GM23338 (cell line): ENCODE results near the gene NAALADL2. TPM values are rescaled to one million over a fixed set of nuclear protein-coding genes. Genes with fewer than 3 reads are reported as not detected.

Source experiments
- ATAC-seq: fragments of 200-7000 bp; cut with Tn5 transposase; 3 replicates; pipeline ENCODE4 v1.9.1; 2020
- DNase-seq: peaks from one replicate; pipeline ENCODE4 v3.0.0-alpha.2; 2015; ENCODE audit warnings: low spot score
- H2AFZ ChIP-seq: fragments of 200-600 bp; sonication (generic); 2 replicates; pipeline ENCODE4 v1.8.0; 2016; ENCODE audit warnings: antibody characterized with exemption, mild to moderate bottlenecking, moderate library complexity
- H3F3A ChIP-seq: fragments of 200-600 bp; sonication (generic); replicated peaks from 2 replicates; pipeline ENCODE4 v1.8.0; 2017; ENCODE audit warnings: antibody characterized with exemption, mixed run types, low read depth
- H3K27ac ChIP-seq: fragments of 200-600 bp; sonication (generic); 2 replicates; pipeline ENCODE4 v1.6.1; 2016; ENCODE audit warnings: low read depth
- H3K27me3 ChIP-seq: fragments of 200-600 bp; sonication (generic); 2 replicates; pipeline ENCODE4 v1.8.0; 2016; ENCODE audit warnings: mild to moderate bottlenecking, mixed run types, moderate library complexity; ENCODE audit not compliant: insufficient read depth
- H3K36me3 ChIP-seq: fragments of 200-600 bp; sonication (generic); 2 replicates; pipeline ENCODE4 v1.8.0; 2016; ENCODE audit warnings: mild to moderate bottlenecking; ENCODE audit not compliant: insufficient read depth
- H3K4me1 ChIP-seq: fragments of 200-600 bp; sonication (generic); 2 replicates; pipeline ENCODE4 v1.8.0; 2016; ENCODE audit warnings: mild to moderate bottlenecking, moderate library complexity; ENCODE audit not compliant: insufficient read depth
- H3K4me2 ChIP-seq: fragments of 200-600 bp; sonication (generic); 2 replicates; pipeline ENCODE4 v1.7.1; 2017; ENCODE audit warnings: mixed run types
- H3K4me3 ChIP-seq: fragments of 200-600 bp; sonication (generic); 2 replicates; pipeline ENCODE4 v1.6.1; 2016; ENCODE audit warnings: mixed run types
- H3K79me2 ChIP-seq: fragments of 200-600 bp; sonication (generic); replicated peaks from 2 replicates; pipeline ENCODE4 v1.8.0; 2017; ENCODE audit warnings: mild to moderate bottlenecking; ENCODE audit not compliant: insufficient read depth
- H3K9me2 ChIP-seq: fragments of 200-600 bp; sonication (generic); 2 replicates; pipeline ENCODE4 v1.8.0; 2017; ENCODE audit not compliant: insufficient read depth
- H4K20me1 ChIP-seq: fragments of 200-600 bp; sonication (generic); replicated peaks from 2 replicates; pipeline ENCODE4 v1.8.0; 2017; ENCODE audit warnings: mild to moderate bottlenecking; ENCODE audit not compliant: insufficient read depth
- H3K27ac Mint-ChIP-seq: 2 replicates; pipeline ENCODE4 v1.8.0; 2020; ENCODE audit warnings: inconsistent platforms, mild to moderate bottlenecking, moderate library complexity, mixed read lengths
- H3K27me3 Mint-ChIP-seq: 3 replicates; pipeline ENCODE4 v1.8.0; 2022; ENCODE audit warnings: low read depth, mild to moderate bottlenecking, moderate library complexity, mixed read lengths, inconsistent platforms; ENCODE audit not compliant: insufficient read depth, poor library complexity
- H3K36me3 Mint-ChIP-seq: 3 replicates; pipeline ENCODE4 v1.8.0; 2021; ENCODE audit warnings: low read depth, mild to moderate bottlenecking, inconsistent platforms, moderate library complexity, mixed read lengths
- H3K4me1 Mint-ChIP-seq: 3 replicates; pipeline ENCODE4 v1.8.0; 2020; ENCODE audit warnings: mild to moderate bottlenecking, inconsistent platforms, mixed read lengths
- H3K4me3 Mint-ChIP-seq: 3 replicates; pipeline ENCODE4 v1.8.0; 2021; ENCODE audit warnings: moderate library complexity, mild to moderate bottlenecking, inconsistent platforms, mixed read lengths
- H3K9me3 Mint-ChIP-seq: 3 replicates; pipeline ENCODE4 v1.8.0; 2020; ENCODE audit warnings: moderate library complexity, mild to moderate bottlenecking, inconsistent platforms, mixed read lengths
- CREB1 ChIP-seq: fragments of 250-450 bp; sonication (Bioruptor Pico); IDR thresholded peaks from 2 replicates; pipeline ENCODE4 v1.5.0; 2020; ENCODE audit warnings: low read depth, mild to moderate bottlenecking, moderate library complexity
- EZH2phosphoT487 ChIP-seq: fragments of 200-600 bp; sonication (generic); IDR thresholded peaks from one replicate; pipeline ENCODE4 v1.8.1; 2018; ENCODE audit warnings: antibody characterized with exemption; ENCODE audit not compliant: unreplicated experiment
- NANOG ChIP-seq: IDR thresholded peaks from 2 replicates; pipeline ENCODE4 v1.6.1; 2016; ENCODE audit warnings: antibody characterized with exemption, borderline replicate concordance
- POLR2AphosphoS5 ChIP-seq: IDR thresholded peaks from 2 replicates; pipeline ENCODE4 v1.6.1; 2016; ENCODE audit warnings: antibody characterized with exemption, low read depth
- STAT1 ChIP-seq: IDR thresholded peaks from one replicate; pipeline ENCODE4 v1.6.1; 2016; ENCODE audit warnings: antibody characterized with exemption; ENCODE audit not compliant: unreplicated experiment
- ZNF114 ChIP-seq: fragments of 250-450 bp; sonication (Bioruptor Pico); IDR thresholded peaks from 2 replicates; pipeline ENCODE4 v1.5.0; 2020; ENCODE audit warnings: mild to moderate bottlenecking, moderate library complexity
- polyA plus RNA-seq: library from polyadenylated mRNA; unstranded; fragments of >200 nt; fragmentation: Nextera tagmentation; extraction: Ambion mirVana; gene quantifications from 2 replicates; pipeline ENCODE4 v1.2.1, GENCODE V29; 2016
- total RNA-seq: library from RNA; depleted of rRNA; stranded (reverse); fragments of >200 nt; shearing (Covaris generic); gene quantifications from 2 replicates; pipeline ENCODE4 v1.2.3, GENCODE V29; 2014
- TF ChIP-seq, protein P1 (sequence below): IDR thresholded peaks from one replicate; pipeline ENCODE4 v1.6.1; 2018; ENCODE audit warnings: antibody characterized with exemption; ENCODE audit not compliant: unreplicated experiment
- TF ChIP-seq, protein P2 (sequence below): IDR thresholded peaks from 2 replicates; pipeline ENCODE4 v1.6.1; 2016; ENCODE audit warnings: antibody characterized with exemption
- TF ChIP-seq, protein P3 (sequence below), 2 experiments: fragments of 200-600 bp in 1 of 2; sonication (generic) in 1 of 2; conservative IDR thresholded peaks; 2 replicates each; pipeline versions ENCODE4 v1.5.1 to v1.6.1; 2016 to 2017; ENCODE audit warnings: antibody characterized with exemption in 2 of 2, low read depth in 2 of 2, mild to moderate bottlenecking in 2 of 2, moderate library complexity in 1 of 2

NAALADL2 gene
- total and polyA plus RNA-seq, 2 experiments from 2014 or later = 1.6 to 2.6 TPM

DNA sequence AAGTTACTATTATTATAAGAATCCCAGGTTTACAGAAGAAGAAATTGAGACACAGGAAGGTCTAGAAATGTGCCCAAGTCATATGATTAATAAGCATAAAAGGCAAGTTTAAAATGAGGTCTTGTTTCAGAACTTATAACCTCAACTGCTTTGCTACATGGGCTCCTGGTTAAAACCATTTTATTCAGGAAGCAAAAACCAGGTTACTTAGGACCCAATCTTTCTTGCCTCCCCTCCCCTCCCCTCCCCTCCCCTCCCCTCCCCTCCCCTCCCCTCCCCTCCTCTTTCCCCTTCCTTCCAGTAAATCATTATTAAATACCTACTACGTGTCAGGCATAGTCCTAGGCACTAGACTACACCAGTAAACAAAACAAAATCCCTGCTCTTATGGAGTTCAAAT is 93.9 kb downstream of the NAALADL2 start:
- no peak overlapping the region for H2AFZ ChIP-seq
- peaks cover 17% of the 10 kb centered on the region for H3K4me1 Mint-ChIP-seq
- H3K27me3 ChIP-seq = no peaks in the 10 kb centered on the region
- no peaks in the 10 kb centered on the region for H3K36me3 Mint-ChIP-seq
- no peaks in the 10 kb centered on the region for H3F3A ChIP-seq
- ATAC-seq = no peak
- H3K79me2 ChIP-seq = no peaks in the 10 kb centered on the region
- no peaks in the 10 kb centered on the region for H4K20me1 ChIP-seq
- H3K36me3 ChIP-seq = no peaks in the 10 kb centered on the region
- H3K27me3 Mint-ChIP-seq = no peaks in the 10 kb centered on the region
- H3K4me2 ChIP-seq = no peak overlapping the region
- peak overlapping the region; percentile 49; the same call in 1 of the 2 replicates for H3K27ac Mint-ChIP-seq
- H3K9me3 Mint-ChIP-seq = no peaks in the 10 kb centered on the region; the same call in 2 of the 3 replicates
- no peak overlapping the region for H3K4me3 ChIP-seq
- peaks cover 12% of the 10 kb centered on the region for H3K4me1 ChIP-seq
- no peaks in the 10 kb centered on the region; the same call in 1 of the 2 replicates for H3K9me2 ChIP-seq
- H3K4me3 Mint-ChIP-seq = no peak overlapping the region
- no peak for DNase-seq
- TF ChIP-seq, protein P1, sequence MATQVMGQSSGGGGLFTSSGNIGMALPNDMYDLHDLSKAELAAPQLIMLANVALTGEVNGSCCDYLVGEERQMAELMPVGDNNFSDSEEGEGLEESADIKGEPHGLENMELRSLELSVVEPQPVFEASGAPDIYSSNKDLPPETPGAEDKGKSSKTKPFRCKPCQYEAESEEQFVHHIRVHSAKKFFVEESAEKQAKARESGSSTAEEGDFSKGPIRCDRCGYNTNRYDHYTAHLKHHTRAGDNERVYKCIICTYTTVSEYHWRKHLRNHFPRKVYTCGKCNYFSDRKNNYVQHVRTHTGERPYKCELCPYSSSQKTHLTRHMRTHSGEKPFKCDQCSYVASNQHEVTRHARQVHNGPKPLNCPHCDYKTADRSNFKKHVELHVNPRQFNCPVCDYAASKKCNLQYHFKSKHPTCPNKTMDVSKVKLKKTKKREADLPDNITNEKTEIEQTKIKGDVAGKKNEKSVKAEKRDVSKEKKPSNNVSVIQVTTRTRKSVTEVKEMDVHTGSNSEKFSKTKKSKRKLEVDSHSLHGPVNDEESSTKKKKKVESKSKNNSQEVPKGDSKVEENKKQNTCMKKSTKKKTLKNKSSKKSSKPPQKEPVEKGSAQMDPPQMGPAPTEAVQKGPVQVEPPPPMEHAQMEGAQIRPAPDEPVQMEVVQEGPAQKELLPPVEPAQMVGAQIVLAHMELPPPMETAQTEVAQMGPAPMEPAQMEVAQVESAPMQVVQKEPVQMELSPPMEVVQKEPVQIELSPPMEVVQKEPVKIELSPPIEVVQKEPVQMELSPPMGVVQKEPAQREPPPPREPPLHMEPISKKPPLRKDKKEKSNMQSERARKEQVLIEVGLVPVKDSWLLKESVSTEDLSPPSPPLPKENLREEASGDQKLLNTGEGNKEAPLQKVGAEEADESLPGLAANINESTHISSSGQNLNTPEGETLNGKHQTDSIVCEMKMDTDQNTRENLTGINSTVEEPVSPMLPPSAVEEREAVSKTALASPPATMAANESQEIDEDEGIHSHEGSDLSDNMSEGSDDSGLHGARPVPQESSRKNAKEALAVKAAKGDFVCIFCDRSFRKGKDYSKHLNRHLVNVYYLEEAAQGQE = no peak
- no peak for TF ChIP-seq EZH2phosphoT487
- TF ChIP-seq STAT1 = no peak
- TF ChIP-seq, protein P2, sequence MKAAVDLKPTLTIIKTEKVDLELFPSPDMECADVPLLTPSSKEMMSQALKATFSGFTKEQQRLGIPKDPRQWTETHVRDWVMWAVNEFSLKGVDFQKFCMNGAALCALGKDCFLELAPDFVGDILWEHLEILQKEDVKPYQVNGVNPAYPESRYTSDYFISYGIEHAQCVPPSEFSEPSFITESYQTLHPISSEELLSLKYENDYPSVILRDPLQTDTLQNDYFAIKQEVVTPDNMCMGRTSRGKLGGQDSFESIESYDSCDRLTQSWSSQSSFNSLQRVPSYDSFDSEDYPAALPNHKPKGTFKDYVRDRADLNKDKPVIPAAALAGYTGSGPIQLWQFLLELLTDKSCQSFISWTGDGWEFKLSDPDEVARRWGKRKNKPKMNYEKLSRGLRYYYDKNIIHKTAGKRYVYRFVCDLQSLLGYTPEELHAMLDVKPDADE = no peak
- H3K27ac ChIP-seq = no peak overlapping the region

DNA sequence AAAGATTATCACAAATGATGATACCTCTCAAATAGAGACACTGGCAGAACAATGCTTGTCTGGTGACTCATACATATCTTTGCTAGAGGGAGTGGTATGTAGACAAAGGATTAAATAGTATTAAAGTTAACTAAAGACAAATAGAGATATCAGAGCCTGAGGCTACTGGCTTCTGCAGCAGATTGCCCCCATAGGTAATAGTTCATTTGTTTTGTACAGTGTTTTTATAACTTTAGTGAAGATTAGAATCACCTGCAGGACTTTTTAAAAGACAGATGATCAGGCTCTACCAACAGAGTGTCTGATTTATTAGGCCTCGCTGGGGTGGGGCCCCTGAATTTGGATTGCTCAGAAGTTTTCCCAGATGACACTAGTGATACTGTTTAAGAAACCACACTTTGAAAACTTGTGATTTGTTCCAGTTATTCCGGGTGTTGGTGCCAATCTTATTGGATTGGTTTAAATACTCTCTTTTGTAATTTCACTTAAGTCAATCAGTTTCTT is 96.4 kb downstream of the NAALADL2 start:
- H3K4me1 Mint-ChIP-seq = peaks cover 17% of the 10 kb centered on the region
- H3K27me3 Mint-ChIP-seq = no peaks in the 10 kb centered on the region
- Histone ChIP-seq H3K9me2 (no peaks in the 10 kb centered on the region), H3K36me3 (no peaks in the 10 kb centered on the region), H3K27ac (no peak overlapping the region), H3K27me3 (no peaks in the 10 kb centered on the region), H4K20me1 (no peaks in the 10 kb centered on the region), H3K4me3 (no peak overlapping the region), H3K4me2 (no peak overlapping the region), H3K4me1 (peaks cover 12% of the 10 kb centered on the region), H2AFZ (no peak overlapping the region), H3F3A (no peaks in the 10 kb centered on the region), H3K79me2 (no peaks in the 10 kb centered on the region)
- H3K9me3 Mint-ChIP-seq = no peaks in the 10 kb centered on the region; the same call in 2 of the 3 replicates
- ATAC-seq (no peak), DNase-seq (no peak)
- peak overlapping the region; percentile 36; the same call in 1 of the 2 replicates for H3K27ac Mint-ChIP-seq
- no peaks in the 10 kb centered on the region for H3K36me3 Mint-ChIP-seq
- no peak overlapping the region for H3K4me3 Mint-ChIP-seq
- TF ChIP-seq, protein P3, sequence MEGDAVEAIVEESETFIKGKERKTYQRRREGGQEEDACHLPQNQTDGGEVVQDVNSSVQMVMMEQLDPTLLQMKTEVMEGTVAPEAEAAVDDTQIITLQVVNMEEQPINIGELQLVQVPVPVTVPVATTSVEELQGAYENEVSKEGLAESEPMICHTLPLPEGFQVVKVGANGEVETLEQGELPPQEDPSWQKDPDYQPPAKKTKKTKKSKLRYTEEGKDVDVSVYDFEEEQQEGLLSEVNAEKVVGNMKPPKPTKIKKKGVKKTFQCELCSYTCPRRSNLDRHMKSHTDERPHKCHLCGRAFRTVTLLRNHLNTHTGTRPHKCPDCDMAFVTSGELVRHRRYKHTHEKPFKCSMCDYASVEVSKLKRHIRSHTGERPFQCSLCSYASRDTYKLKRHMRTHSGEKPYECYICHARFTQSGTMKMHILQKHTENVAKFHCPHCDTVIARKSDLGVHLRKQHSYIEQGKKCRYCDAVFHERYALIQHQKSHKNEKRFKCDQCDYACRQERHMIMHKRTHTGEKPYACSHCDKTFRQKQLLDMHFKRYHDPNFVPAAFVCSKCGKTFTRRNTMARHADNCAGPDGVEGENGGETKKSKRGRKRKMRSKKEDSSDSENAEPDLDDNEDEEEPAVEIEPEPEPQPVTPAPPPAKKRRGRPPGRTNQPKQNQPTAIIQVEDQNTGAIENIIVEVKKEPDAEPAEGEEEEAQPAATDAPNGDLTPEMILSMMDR (conservative IDR thresholded peaks at IDR 0.05; ENCODE audit: low read depth in 2 of 2) = no peak
- TF ChIP-seq NANOG (no peak), CREB1 (no peak), POLR2AphosphoS5 (no peak), STAT1 (no peak), ZNF114 (CRISPR knock-in tag) (no peak), EZH2phosphoT487 (no peak)
- TF ChIP-seq, protein P2 = no peak
